Spinal cord (tissue), 10 donors: Measurements from ENCODE around the gene RGS11. TPM values are rescaled to one million over a fixed set of nuclear protein-coding genes. Genes with fewer than 3 reads are reported as not detected.

Experiments
- DNase-seq, 6 donors: peaks; one replicate each; pipeline versions ENCODE4 v3.0.0 to v3.0.0-alpha.2; 2013 to 2015; ENCODE audit warnings: low spot score in 6 of 6, low read depth in 4 of 6
- H3K27ac ChIP-seq: one replicate; pipeline ENCODE4 v1.5.1; 2013; ENCODE audit warnings: low read depth, low read length, control low read depth
- H3K27me3 ChIP-seq: one replicate; pipeline ENCODE4 v1.6.1; 2013; ENCODE audit warnings: low read length; ENCODE audit not compliant: control insufficient read depth, insufficient read depth
- H3K36me3 ChIP-seq: one replicate; pipeline ENCODE4 v1.6.1; 2013; ENCODE audit warnings: low read length; ENCODE audit not compliant: control insufficient read depth, insufficient read depth
- H3K4me1 ChIP-seq: one replicate; pipeline ENCODE4 v1.6.1; 2013; ENCODE audit warnings: low read length; ENCODE audit not compliant: control insufficient read depth, insufficient read depth
- H3K4me3 ChIP-seq: one replicate; pipeline ENCODE4 v1.5.1; 2013; ENCODE audit warnings: low read depth, low read length, control low read depth
- H3K9me3 ChIP-seq: one replicate; pipeline ENCODE4 v1.6.1; 2013; ENCODE audit warnings: low read length; ENCODE audit not compliant: control insufficient read depth, insufficient read depth
- WGBS: methylation state at CpG from one replicate; pipeline ENCODE4 v1.1.5; 2013; ENCODE audit warnings: missing lambda C conversion rate; ENCODE audit not compliant: insufficient coverage; 5-methylcytosine and 5-hydroxymethylcytosine counted together
- polyA plus RNA-seq, 2 donors: library from polyadenylated mRNA; unstranded; fragments of 120-200 nt; gene quantifications; one replicate each; pipeline ENCODE4 v1.2.1, GENCODE V29; 2013; ENCODE audit not compliant: insufficient read length in 2 of 2
- total RNA-seq, 2 donors: library from RNA; depleted of rRNA in 1 of 2; stranded (reverse); fragments of 120-200 nt in 1 of 2; fragments of >200 nt in 1 of 2; gene quantifications; one replicate each; pipeline versions ENCODE4 v1.2.3 to v1.2.4, GENCODE V29; 2013 to 2014
- donor health status: healthy.

Gene RGS11
- total and polyA plus RNA-seq, 4 donors: 7.9 to 47.5 (median 21.2) TPM

- 100% methylated on average over 1 of the region's 6 CpGs for WGBS
- H3K27me3 ChIP-seq: no peaks in the 10 kb centered on the region
- DNase-seq: no peak
- H3K9me3 ChIP-seq: no peaks in the 10 kb centered on the region
- H3K4me3 ChIP-seq: no peak overlapping the region
- no peak overlapping the region for H3K27ac ChIP-seq
- H3K4me1 ChIP-seq: peaks cover 1% of the 10 kb centered on the region
- peaks cover 64% of the 10 kb centered on the region for H3K36me3 ChIP-seq
Observed at GRCh38 chr16:301235-301634, 25.5 kb upstream of the RGS11 start.

GRCh38 chr16:297832-298231, 22.1 kb upstream of the RGS11 start:
- Histone ChIP-seq H3K27me3 (no peaks in the 10 kb centered on the region), H3K4me1 (no peaks in the 10 kb centered on the region), H3K4me3 (no peak overlapping the region), H3K27ac (no peak overlapping the region), H3K36me3 (peaks cover 60% of the 10 kb centered on the region), H3K9me3 (no peaks in the 10 kb centered on the region)
- DNase-seq: no peak
- WGBS: 93% methylated on average over 32 of the region's 32 CpGs

GRCh38 chr16:296806-297510, 21.2 kb upstream of the RGS11 start:
- peaks cover 60% of the 10 kb centered on the region for H3K36me3 ChIP-seq
- H3K4me1 ChIP-seq: no peaks in the 10 kb centered on the region
- no peak overlapping the region for H3K27ac ChIP-seq
- H3K27me3 ChIP-seq: no peaks in the 10 kb centered on the region
- 91% methylated on average over 28 of the region's 37 CpGs for WGBS
- no peak for DNase-seq
- no peak overlapping the region for H3K4me3 ChIP-seq
- no peaks in the 10 kb centered on the region for H3K9me3 ChIP-seq

- 90% methylated on average over 13 of the region's 14 CpGs for WGBS
- peaks cover 64% of the 10 kb centered on the region for H3K36me3 ChIP-seq
- no peaks in the 10 kb centered on the region for H3K4me1 ChIP-seq
- no peaks in the 10 kb centered on the region for H3K27me3 ChIP-seq
- no peak overlapping the region for H3K4me3 ChIP-seq
- no peak for DNase-seq
- H3K27ac ChIP-seq: no peak overlapping the region
- no peaks in the 10 kb centered on the region for H3K9me3 ChIP-seq
Observed at GRCh38 chr16:296276-296675, 20.5 kb upstream of the RGS11 start.

GRCh38 chr16:293043-293775, 17.5 kb upstream of the RGS11 start:
- 92% methylated on average over 14 of the region's 32 CpGs for WGBS
- no peak for DNase-seq
- no peak overlapping the region for H3K27ac ChIP-seq
- no peak overlapping the region for H3K4me3 ChIP-seq
- no peaks in the 10 kb centered on the region for H3K9me3 ChIP-seq
- H3K4me1 ChIP-seq: no peaks in the 10 kb centered on the region
- H3K27me3 ChIP-seq: no peaks in the 10 kb centered on the region
- peaks cover 87% of the 10 kb centered on the region for H3K36me3 ChIP-seq

- Histone ChIP-seq H3K27me3 (no peaks in the 10 kb centered on the region), H3K9me3 (no peaks in the 10 kb centered on the region), H3K36me3 (peaks cover 87% of the 10 kb centered on the region), H3K4me1 (no peaks in the 10 kb centered on the region), H3K27ac (no peak overlapping the region), H3K4me3 (no peak overlapping the region)
- 98% methylated on average over 17 of the region's 17 CpGs for WGBS
- no peak for DNase-seq
Observed at GRCh38 chr16:291539-291938, 15.8 kb upstream of the RGS11 start.

- H3K9me3 ChIP-seq: no peaks in the 10 kb centered on the region
- H3K27me3 ChIP-seq: no peaks in the 10 kb centered on the region
- 95% methylated on average over 50 of the region's 50 CpGs for WGBS
- peaks cover 85% of the 10 kb centered on the region for H3K36me3 ChIP-seq
- no peak overlapping the region for H3K4me3 ChIP-seq
- no peaks in the 10 kb centered on the region for H3K4me1 ChIP-seq
- DNase-seq: no peak
- H3K27ac ChIP-seq: no peak overlapping the region
Observed at GRCh38 chr16:290681-291405, 15.1 kb upstream of the RGS11 start.

- Histone ChIP-seq H3K36me3 (peaks cover 86% of the 10 kb centered on the region), H3K27me3 (no peaks in the 10 kb centered on the region), H3K4me3 (no peak overlapping the region), H3K9me3 (no peaks in the 10 kb centered on the region), H3K27ac (no peak overlapping the region), H3K4me1 (no peaks in the 10 kb centered on the region)
- WGBS: 91% methylated on average over 25 of the region's 25 CpGs
- DNase-seq: no peak
Observed at GRCh38 chr16:290015-290680, 14.4 kb upstream of the RGS11 start.

GRCh38 chr16:289395-289997, 13.8 kb upstream of the RGS11 start:
- H3K9me3 ChIP-seq: no peaks in the 10 kb centered on the region
- no peak overlapping the region for H3K4me3 ChIP-seq
- peaks cover 88% of the 10 kb centered on the region for H3K36me3 ChIP-seq
- H3K4me1 ChIP-seq: no peaks in the 10 kb centered on the region
- WGBS: 95% methylated on average over 22 of the region's 22 CpGs
- DNase-seq: no peak
- H3K27ac ChIP-seq: no peak overlapping the region
- no peaks in the 10 kb centered on the region for H3K27me3 ChIP-seq
